Measurements from ENCODE around the gene ALG1. TPM values are rescaled to one million over a fixed set of nuclear protein-coding genes. Genes with fewer than 3 reads are reported as not detected.
"Not testable (repeated sequence)": the region's sequence is repeated elsewhere in the genome, so short reads cannot be mapped to it uniquely, and the experiment has no call there.

Gene ALG1
- total RNA-seq, 2 experiments from 2014 or later = 12.8 to 14.1 TPM

GRCh38 chr16:5083646-5084045, 12.0 kb downstream of the ALG1 start:
- POLR2A ChIA-PET; H3K27me3 Mint-ChIP-seq; DNase-seq; intact Hi-C loops (cut with micrococcal nuclease); H3K4me1 Mint-ChIP-seq (ENCODE audit: low read depth); H3K4me3 Mint-ChIP-seq; H3K27ac Mint-ChIP-seq; H3K9me3 Mint-ChIP-seq: not testable (repeated sequence)
- CTCF ChIA-PET = interaction anchor here (2.3 kb wide), 1 partner anchor 128 kb away, joined by 5 read pairs; no protein-coding TSS in a partner anchor
- peaks cover 16% of the 10 kb centered on the region for H3K36me3 Mint-ChIP-seq

- H3K36me3 Mint-ChIP-seq = peaks cover 16% of the 10 kb centered on the region
- H3K4me1 Mint-ChIP-seq (ENCODE audit: low read depth); DNase-seq; H3K9me3 Mint-ChIP-seq; POLR2A ChIA-PET; intact Hi-C loops (cut with micrococcal nuclease); H3K27me3 Mint-ChIP-seq; H3K27ac Mint-ChIP-seq; H3K4me3 Mint-ChIP-seq: not testable (repeated sequence)
- CTCF ChIA-PET = interaction anchor here (0.9 to 3.1 kb wide), 8 partner anchors 9 to 128 kb away, joined by 3 to 12 read pairs (median 4); partner anchors contain the start of gene ALG1
These were observed 12.6 kb downstream of the ALG1 start for GRCh38 chr16:5084099-5084731.

GRCh38 chr16:5084802-5085201, 13.2 kb downstream of the ALG1 start:
- CTCF ChIA-PET = interaction anchor here (0.9 to 3.1 kb wide), 8 partner anchors 9 to 129 kb away, joined by 3 to 12 read pairs (median 4); partner anchors contain the start of gene ALG1
- H3K4me1 Mint-ChIP-seq (ENCODE audit: low read depth); H3K4me3 Mint-ChIP-seq; intact Hi-C loops (cut with micrococcal nuclease); POLR2A ChIA-PET; H3K27ac Mint-ChIP-seq; H3K27me3 Mint-ChIP-seq; H3K9me3 Mint-ChIP-seq: not testable (repeated sequence)
- peaks cover 14% of the 10 kb centered on the region for H3K36me3 Mint-ChIP-seq
- peak; percentile 69 for DNase-seq

- H3K27me3 Mint-ChIP-seq; H3K4me1 Mint-ChIP-seq (ENCODE audit: low read depth); H3K4me3 Mint-ChIP-seq; H3K27ac Mint-ChIP-seq; intact Hi-C loops (cut with micrococcal nuclease); DNase-seq; H3K9me3 Mint-ChIP-seq: not testable (repeated sequence)
- POLR2A ChIA-PET = interaction anchor here (0.6 kb wide), 1 partner anchor 405 kb away, joined by 4 read pairs; no protein-coding TSS in a partner anchor
- H3K36me3 Mint-ChIP-seq = peaks cover 18% of the 10 kb centered on the region
- CTCF ChIA-PET = interaction anchor here (3.1 kb wide), 1 partner anchor 30 kb away, joined by 12 read pairs; no protein-coding TSS in a partner anchor
These were observed 14.1 kb downstream of the ALG1 start for GRCh38 chr16:5085716-5086115.

- DNase-seq; H3K27me3 Mint-ChIP-seq; H3K27ac Mint-ChIP-seq; H3K4me3 Mint-ChIP-seq; H3K4me1 Mint-ChIP-seq (ENCODE audit: low read depth); POLR2A ChIA-PET; H3K9me3 Mint-ChIP-seq; CTCF ChIA-PET; intact Hi-C loops (cut with micrococcal nuclease): not testable (repeated sequence)
- peaks cover 17% of the 10 kb centered on the region for H3K36me3 Mint-ChIP-seq
These were observed 16.6 kb downstream of the ALG1 start for GRCh38 chr16:5088086-5088790.

- H3K36me3 Mint-ChIP-seq = peaks cover 17% of the 10 kb centered on the region
- CTCF ChIA-PET; POLR2A ChIA-PET; H3K27ac Mint-ChIP-seq; H3K4me1 Mint-ChIP-seq (ENCODE audit: low read depth); intact Hi-C loops (cut with micrococcal nuclease); DNase-seq; H3K9me3 Mint-ChIP-seq; H3K4me3 Mint-ChIP-seq; H3K27me3 Mint-ChIP-seq: not testable (repeated sequence)
These were observed 17.3 kb downstream of the ALG1 start for GRCh38 chr16:5088936-5089335.

GRCh38 chr16:5089911-5090555, 18.4 kb downstream of the ALG1 start:
- DNase-seq; H3K4me1 Mint-ChIP-seq (ENCODE audit: low read depth); H3K4me3 Mint-ChIP-seq; H3K9me3 Mint-ChIP-seq; H3K27ac Mint-ChIP-seq; CTCF ChIA-PET; H3K27me3 Mint-ChIP-seq; POLR2A ChIA-PET: not testable (repeated sequence)
- intact Hi-C loops (cut with micrococcal nuclease) = loop anchor here (5.0 to 10.0 kb wide), 2 partner anchors 33 to 355 kb away; partner anchors contain the start of genes ANKS3 and DNAAF8
- peaks cover 12% of the 10 kb centered on the region for H3K36me3 Mint-ChIP-seq

GRCh38 chr16:5090592-5090991, 18.9 kb downstream of the ALG1 start:
- POLR2A ChIA-PET, H3K27ac Mint-ChIP-seq, H3K4me3 Mint-ChIP-seq, H3K27me3 Mint-ChIP-seq, CTCF ChIA-PET, H3K36me3 Mint-ChIP-seq, DNase-seq, H3K9me3 Mint-ChIP-seq: not testable (repeated sequence)
- intact Hi-C loops (cut with micrococcal nuclease) = loop anchor here (5.0 to 10.0 kb wide), 2 partner anchors 33 to 356 kb away; partner anchors contain the start of genes ANKS3 and DNAAF8
- peaks cover 12% of the 10 kb centered on the region for H3K4me1 Mint-ChIP-seq (ENCODE audit: low read depth)

GRCh38 chr16:5093081-5093480, 21.4 kb downstream of the ALG1 start:
- DNase-seq, H3K27me3 Mint-ChIP-seq, POLR2A ChIA-PET, H3K27ac Mint-ChIP-seq, H3K4me3 Mint-ChIP-seq, H3K9me3 Mint-ChIP-seq, H3K36me3 Mint-ChIP-seq: not testable (repeated sequence)
- H3K4me1 Mint-ChIP-seq (ENCODE audit: low read depth) = peaks cover 27% of the 10 kb centered on the region
- intact Hi-C loops (cut with micrococcal nuclease) = loop anchor here (2.0 to 10.0 kb wide), 3 partner anchors 22 to 358 kb away; partner anchors contain the start of genes ALG1, ANKS3 and DNAAF8
- CTCF ChIA-PET = interaction anchor here (1.0 to 1.8 kb wide), 2 partner anchors 22 to 37 kb away, joined by 4 to 9 read pairs; no protein-coding TSS in a partner anchor

GRCh38 chr16:5093746-5094145, 22.1 kb downstream of the ALG1 start:
- intact Hi-C loops (cut with micrococcal nuclease) = loop anchor here (2.0 to 10.0 kb wide), 3 partner anchors 23 to 359 kb away; partner anchors contain the start of genes ALG1, ANKS3 and DNAAF8
- POLR2A ChIA-PET, DNase-seq, H3K9me3 Mint-ChIP-seq, CTCF ChIA-PET, H3K27me3 Mint-ChIP-seq, H3K27ac Mint-ChIP-seq, H3K4me3 Mint-ChIP-seq, H3K36me3 Mint-ChIP-seq: not testable (repeated sequence)
- H3K4me1 Mint-ChIP-seq (ENCODE audit: low read depth) = peaks cover 27% of the 10 kb centered on the region

- peak overlapping the region; percentile 23 for H3K27ac Mint-ChIP-seq
- DNase-seq = peak; percentile 29
- intact Hi-C loops (cut with micrococcal nuclease) = loop anchor here (5.0 to 10.0 kb wide), 5 partner anchors 248 to 478 kb away; partner anchors contain the start of genes ANKS3, DNAAF8, GLYR1 and NUDT16L1
- POLR2A ChIA-PET, H3K36me3 Mint-ChIP-seq, H3K27me3 Mint-ChIP-seq, H3K9me3 Mint-ChIP-seq: not testable (repeated sequence)
- peaks cover 27% of the 10 kb centered on the region for H3K4me1 Mint-ChIP-seq (ENCODE audit: low read depth)
- CTCF ChIA-PET = interaction anchor here (0.8 kb wide), 1 partner anchor 42 kb away, joined by 3 read pairs; no protein-coding TSS in a partner anchor
- peak overlapping the region; percentile 5 for H3K4me3 Mint-ChIP-seq
These were observed 23.6 kb downstream of the ALG1 start for GRCh38 chr16:5095145-5095830.

Measured in activated CD4-positive, alpha-beta memory T cell treated with anti-CD3 and anti-CD28 coated beads for 36 hours (primary cell).